ENCODE results near the gene PCK1.

Gene PCK1

GRCh38 chr20:57528148-57528547 lies 32.8 kb upstream of the PCK1 start:
- TF ChIP-seq ZNF274 (IDR thresholded peaks at IDR 0.05; ENCODE audit: low read depth, low read length), result no peak
- no peak overlapping the region for H3K4me3 ChIP-seq (ENCODE audit: low read length)

DNA sequence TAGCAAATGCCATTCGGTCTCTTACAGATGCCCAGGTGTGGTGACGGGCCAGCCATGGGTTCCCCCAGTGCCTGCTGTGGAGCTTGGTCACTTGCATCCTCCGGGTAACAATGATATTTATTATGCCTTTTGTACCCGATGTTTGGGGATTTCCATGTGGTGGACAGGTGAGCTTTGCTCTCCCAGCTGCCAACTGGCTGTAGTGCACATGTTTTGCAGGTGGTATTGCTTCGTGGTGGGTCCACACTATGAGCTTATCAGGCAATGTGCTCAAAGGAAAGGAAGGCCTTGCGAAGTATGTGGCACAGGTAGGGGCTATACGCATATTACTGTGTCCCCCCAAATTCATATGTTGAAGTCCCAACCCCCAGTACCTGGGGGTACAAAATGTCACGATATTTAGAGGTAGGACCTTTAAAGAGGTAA lies 31.7 kb upstream of the PCK1 start:
- TF ChIP-seq ZNF274 (IDR thresholded peaks at IDR 0.05; ENCODE audit: low read depth, low read length), result no peak
- no peak overlapping the region for H3K4me3 ChIP-seq (ENCODE audit: low read length)

DNA sequence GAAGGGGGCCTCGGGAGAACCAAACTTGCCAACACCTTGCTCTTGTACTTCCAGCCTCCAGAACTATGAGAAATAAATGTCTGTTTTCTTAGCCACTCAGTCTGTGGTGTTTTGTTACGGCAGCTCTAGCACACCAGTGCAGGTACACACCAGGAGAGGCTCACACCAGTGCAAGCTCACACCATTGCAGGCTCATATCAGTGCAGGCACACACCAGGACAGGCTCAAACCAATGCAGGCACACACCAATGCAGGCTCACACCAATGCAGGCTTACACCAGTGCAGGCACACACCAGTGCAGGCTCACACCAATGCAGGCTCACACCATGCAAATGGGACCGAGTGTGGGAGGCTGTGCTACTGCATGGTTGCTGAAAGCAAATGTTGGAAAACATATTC lies 31.1 kb upstream of the PCK1 start:
- no peak for TF ChIP-seq ZNF274 (IDR thresholded peaks at IDR 0.05; ENCODE audit: low read depth, low read length)
- H3K4me3 ChIP-seq (ENCODE audit: low read length), result no peak overlapping the region

DNA sequence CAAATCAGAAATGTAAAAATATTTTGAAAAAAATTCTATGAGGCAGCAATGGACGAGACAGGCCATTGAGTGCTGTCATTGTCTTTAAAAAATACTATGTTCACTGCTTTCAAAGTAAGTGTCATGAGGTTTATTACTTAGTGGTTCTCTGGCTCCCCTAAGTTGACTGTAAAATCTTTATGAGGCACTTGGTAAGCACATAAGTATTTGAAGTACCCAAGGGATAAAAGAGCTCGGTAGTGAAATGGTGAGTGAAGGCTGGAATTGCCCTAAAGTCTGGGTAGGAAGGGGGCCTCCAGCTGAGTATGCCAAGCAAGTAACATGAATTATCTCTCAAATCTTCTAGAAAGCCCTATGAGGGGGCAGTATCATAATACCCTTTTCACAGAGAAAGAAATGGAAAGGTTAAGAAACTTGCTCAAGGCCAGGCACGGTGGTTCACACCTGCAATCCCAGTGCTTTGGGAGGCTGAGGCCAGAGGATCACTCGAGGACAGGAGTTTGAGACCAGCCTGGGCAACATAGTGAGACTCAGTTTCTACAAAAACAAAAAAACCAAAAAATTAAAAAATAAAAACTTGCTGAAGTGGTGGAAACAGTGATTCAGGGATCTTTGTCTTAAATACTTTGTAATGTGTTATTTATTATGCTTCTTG lies 30.5 kb upstream of the PCK1 start:
- no peak overlapping the region for H3K4me3 ChIP-seq (ENCODE audit: low read length)
- no peak for TF ChIP-seq ZNF274 (IDR thresholded peaks at IDR 0.05; ENCODE audit: low read depth, low read length)

GRCh38 chr20:57532104-57532503 lies 28.8 kb upstream of the PCK1 start:
- no peak for TF ChIP-seq ZNF274 (IDR thresholded peaks at IDR 0.05; ENCODE audit: low read depth, low read length)
- no peak overlapping the region for H3K4me3 ChIP-seq (ENCODE audit: low read length)

GRCh38 chr20:57535297-57535696 lies 25.6 kb upstream of the PCK1 start:
- TF ChIP-seq ZNF274 (IDR thresholded peaks at IDR 0.05; ENCODE audit: low read depth, low read length), result no peak
- no peak overlapping the region for H3K4me3 ChIP-seq (ENCODE audit: low read length)

- no peak for TF ChIP-seq ZNF274 (IDR thresholded peaks at IDR 0.05; ENCODE audit: low read depth, low read length)
- no peak overlapping the region for H3K4me3 ChIP-seq (ENCODE audit: low read length)
Observed at GRCh38 chr20:57536120-57536708, 24.7 kb upstream of the PCK1 start.

GRCh38 chr20:57536771-57537724 lies 23.9 kb upstream of the PCK1 start:
- no peak overlapping the region for H3K4me3 ChIP-seq (ENCODE audit: low read length)
- no peak for TF ChIP-seq ZNF274 (IDR thresholded peaks at IDR 0.05; ENCODE audit: low read depth, low read length)

GRCh38 chr20:57537822-57538221 lies 23.1 kb upstream of the PCK1 start:
- H3K4me3 ChIP-seq (ENCODE audit: low read length), result no peak overlapping the region
- TF ChIP-seq ZNF274 (IDR thresholded peaks at IDR 0.05; ENCODE audit: low read depth, low read length), result no peak

- H3K4me3 ChIP-seq (ENCODE audit: low read length), result no peak overlapping the region
- TF ChIP-seq ZNF274 (IDR thresholded peaks at IDR 0.05; ENCODE audit: low read depth, low read length), result no peak
Observed at GRCh38 chr20:57539889-57540288, 21.0 kb upstream of the PCK1 start.

GRCh38 chr20:57540890-57541580 lies 19.9 kb upstream of the PCK1 start:
- no peak for TF ChIP-seq ZNF274 (IDR thresholded peaks at IDR 0.05; ENCODE audit: low read depth, low read length)
- H3K4me3 ChIP-seq (ENCODE audit: low read length), result no peak overlapping the region

DNA sequence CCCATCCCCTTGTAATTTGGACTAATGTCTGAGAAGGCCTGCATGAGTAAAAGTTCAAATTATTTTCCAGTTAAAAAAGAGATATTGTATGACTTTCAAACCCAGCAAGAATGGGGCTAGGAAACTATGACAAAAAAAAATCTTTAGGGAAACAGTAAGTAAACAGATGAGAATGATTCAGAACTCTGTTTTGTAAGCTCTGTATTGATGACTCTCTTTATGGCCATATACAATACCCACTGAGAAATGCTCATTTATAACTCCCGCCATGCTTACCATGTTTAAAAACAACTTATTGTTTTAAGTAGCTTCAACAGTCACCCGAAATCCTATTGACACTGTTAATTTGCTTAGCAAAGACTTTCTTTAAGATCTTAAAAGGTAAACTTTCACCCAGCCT lies 17.2 kb upstream of the PCK1 start:
- H3K4me3 ChIP-seq (ENCODE audit: low read length), result no peak overlapping the region
- TF ChIP-seq ZNF274 (IDR thresholded peaks at IDR 0.05; ENCODE audit: low read depth, low read length), result no peak

DNA sequence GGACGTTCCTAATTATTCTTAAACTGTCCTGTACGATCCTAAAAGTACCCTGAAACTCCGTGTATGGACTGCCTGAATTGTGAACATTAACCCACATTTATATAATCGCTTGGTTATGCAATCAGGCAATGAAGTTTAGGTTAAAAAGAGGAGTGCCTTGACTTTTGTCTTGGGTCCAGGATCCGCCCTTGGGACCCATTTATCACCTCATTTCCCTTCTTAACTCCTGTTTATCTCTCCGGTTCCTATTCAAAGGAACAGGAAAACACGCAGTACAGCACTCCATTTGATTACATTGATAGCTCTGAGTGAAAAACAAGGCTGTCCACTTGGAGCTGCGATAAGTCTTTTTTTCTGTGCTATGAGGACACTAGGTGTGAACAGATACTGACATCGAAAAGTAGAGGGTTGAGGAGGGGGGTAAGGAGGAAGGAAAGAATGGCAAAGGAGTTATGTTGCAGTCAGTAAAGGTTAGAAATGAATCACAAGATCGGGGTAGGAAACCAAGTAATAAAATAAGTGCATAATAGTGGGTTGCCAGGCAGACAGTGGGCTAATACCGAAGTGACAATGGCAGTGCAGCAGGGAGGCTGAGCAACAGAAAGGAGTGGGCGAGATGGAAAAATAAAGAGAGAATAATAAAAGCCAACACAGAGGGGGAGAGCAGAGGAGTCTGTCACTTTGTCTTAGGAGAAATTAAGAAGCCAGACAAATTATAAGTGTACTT lies 15.9 kb upstream of the PCK1 start:
- H3K4me3 ChIP-seq (ENCODE audit: low read length), result no peak overlapping the region
- TF ChIP-seq ZNF274 (IDR thresholded peaks at IDR 0.05; ENCODE audit: low read depth, low read length), result no peak

All from GM08714 (cell line).